K562 (cell line): ENCODE measurements around the gene TP53I13.

ENCODE experiments used
- CAMTA2 ChIP-seq: fragments of 250-450 bp; sonication (Bioruptor Pico); conservative IDR thresholded peaks from 2 replicates; pipeline ENCODE4 v1.5.1; 2022
- CTCF ChIP-seq, 3 experiments: IDR thresholded peaks in 2 of 3; conservative IDR thresholded peaks in 1 of 3; 2 replicates each; pipeline ENCODE4 v1.5.1; 2011 to 2012; ENCODE audit warnings: low read length in 3 of 3, mild to moderate bottlenecking in 3 of 3, control low read depth in 2 of 3, improper control_type of control experiment in 1 of 3, inconsistent platforms in 1 of 3, low read depth in 1 of 3, mixed read lengths in 1 of 3, moderate library complexity in 1 of 3; ENCODE audit not compliant: insufficient read depth in 2 of 3
- EZH2 ChIP-seq: IDR thresholded peaks from 2 replicates; pipeline ENCODE4 v1.6.1; 2012; ENCODE audit warnings: low read depth, mild to moderate bottlenecking, inconsistent platforms, low read length, borderline replicate concordance
- HMG20A ChIP-seq: fragments of 450-650 bp; formaldehyde crosslinking; conservative IDR thresholded peaks from 2 replicates; pipeline ENCODE4 v1.4.0; 2020; ENCODE audit warnings: mild to moderate bottlenecking, mixed read lengths
- KDM4B ChIP-seq, 2 experiments: fragments of 450-650 bp in 1 of 2; sonication (generic) in 1 of 2; IDR thresholded peaks; 2 replicates each; pipeline ENCODE4 v1.6.1; 2016 to 2017; ENCODE audit warnings: borderline replicate concordance in 2 of 2, antibody characterized with exemption in 1 of 2, low read depth in 1 of 2, mild to moderate bottlenecking in 1 of 2
- POLR2A ChIP-seq: fragments of 450-650 bp; conservative IDR thresholded peaks from 2 replicates; pipeline ENCODE4 v1.6.1; 2016
- RNF2 ChIP-seq: sonication (generic); IDR thresholded peaks from 2 replicates; pipeline ENCODE4 v1.6.1; 2016
- SMC3 ChIP-seq: conservative IDR thresholded peaks from 2 replicates; pipeline ENCODE4 v1.6.1; 2011; ENCODE audit warnings: low read depth, low read length, improper control_type of control experiment; ENCODE audit not compliant: insufficient read depth
- SRSF3 ChIP-seq: fragments of 200-400 bp; formaldehyde crosslinking; IDR thresholded peaks from 2 replicates; pipeline ENCODE4 v1.6.1; 2016; ENCODE audit warnings: mild to moderate bottlenecking, low read length, moderate library complexity; ENCODE audit not compliant: insufficient read depth
- TFE3 ChIP-seq: fragments of 450-650 bp; formaldehyde crosslinking; IDR thresholded peaks from 2 replicates; pipeline ENCODE4 v1.4.0; 2020; ENCODE audit warnings: mild to moderate bottlenecking, mixed read lengths
- ZBTB2 ChIP-seq: fragments of 450-650 bp; IDR thresholded peaks from 2 replicates; pipeline ENCODE4 v1.6.1; 2016; ENCODE audit warnings: antibody characterized with exemption
- ZNF23 ChIP-seq: fragments of 250-450 bp; sonication (Bioruptor Pico); IDR thresholded peaks from 2 replicates; pipeline ENCODE4 v1.4.0; 2020; ENCODE audit warnings: mild to moderate bottlenecking
- ZNF274 ChIP-seq: IDR thresholded peaks from 2 replicates; pipeline ENCODE4 v1.6.1; 2011; ENCODE audit warnings: low read depth, mild to moderate bottlenecking, low read length, moderate library complexity, borderline replicate concordance

GRCh38 chr17:29576214-29577000 lies 7.9 kb downstream of the TP53I13 start:
- TF ChIP-seq POLR2A, result no peak
- no peak for TF ChIP-seq TFE3 (CRISPR knock-in tag)
- no peak for TF ChIP-seq ZBTB2
- TF ChIP-seq KDM4B (IDR thresholded peaks at IDR 0.05; ENCODE audit: borderline replicate concordance in 2 of 2, low read depth in 1 of 2), result no peak
- no peak for TF ChIP-seq SMC3
- TF ChIP-seq HMG20A (CRISPR knock-in tag), result no peak
- no peak for TF ChIP-seq ZNF23 (CRISPR knock-in tag)
- TF ChIP-seq RNF2, result no peak
- TF ChIP-seq EZH2, result no peak
- TF ChIP-seq CAMTA2, result no peak
- no peak for TF ChIP-seq SRSF3
- no peak for TF ChIP-seq CTCF (IDR thresholded peaks at IDR 0.05 in 2 of 3, conservative IDR thresholded peaks at IDR 0.05 in 1 of 3; ENCODE audit: insufficient read depth in 2 of 3, low read depth in 1 of 3, low read length in 3 of 3)
- TF ChIP-seq ZNF274, result no peak
